Measurements from ENCODE around the gene TSEN54. TPM values are rescaled to one million over a fixed set of nuclear protein-coding genes. Genes with fewer than 3 reads are reported as not detected.
A peak's percentile ranks its signal among the peaks of the same experiment; 100 is the strongest.

TSEN54 gene
- total and polyA plus RNA-seq, 2 donors from 2014 or later: 25.8 to 33.8 TPM

DNA sequence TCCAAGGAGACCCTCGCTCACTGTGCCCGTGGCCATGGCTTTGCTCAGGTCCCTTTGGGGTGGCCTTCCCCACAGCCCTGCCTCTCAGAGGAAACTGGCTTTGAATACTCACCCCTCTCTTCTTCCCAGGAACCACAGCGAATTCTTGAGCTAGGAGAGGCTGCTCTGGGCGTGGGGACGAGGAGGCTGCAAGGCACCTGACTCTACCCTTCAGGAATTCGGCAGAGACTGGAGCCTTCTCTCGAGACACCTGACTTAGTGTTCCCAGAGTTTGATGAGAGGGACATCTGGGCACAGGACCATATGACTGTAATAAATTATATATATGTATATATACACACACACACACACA, 15.4 kb downstream of the TSEN54 start:
- DNase-seq (no peak), FAIRE-seq (no peak)
- Histone ChIP-seq H3K4me1 (ENCODE audit: control insufficient read depth in 2 of 3, insufficient read depth in 2 of 3, low read depth in 1 of 3, low read length in 3 of 3) (peaks cover 0 to 18% (median 0%) of the 10 kb centered on the region in 3 donors), H3K4me3 (ENCODE audit: low read length in 3 of 3) (no peak overlapping the region), H3K27me3 (ENCODE audit: control insufficient read depth, insufficient read depth, low read length) (no peaks in the 10 kb centered on the region), H3K9me3 (ENCODE audit: control insufficient read depth in 2 of 3, insufficient read depth in 1 of 3, low read length in 3 of 3) (no peaks in the 10 kb centered on the region), H3K36me3 (ENCODE audit: control insufficient read depth in 2 of 3, insufficient read depth in 3 of 3, low read length in 3 of 3) (no peaks in the 10 kb centered on the region), H3K9ac (ENCODE audit: low read length in 3 of 3) (no peak overlapping the region), H3K27ac (ENCODE audit: low read depth in 2 of 2, low read length in 2 of 2) (no peak overlapping the region)
- intact Hi-C loops (cut with DNase I): no loop called here
- TF ChIP-seq, protein P1, sequence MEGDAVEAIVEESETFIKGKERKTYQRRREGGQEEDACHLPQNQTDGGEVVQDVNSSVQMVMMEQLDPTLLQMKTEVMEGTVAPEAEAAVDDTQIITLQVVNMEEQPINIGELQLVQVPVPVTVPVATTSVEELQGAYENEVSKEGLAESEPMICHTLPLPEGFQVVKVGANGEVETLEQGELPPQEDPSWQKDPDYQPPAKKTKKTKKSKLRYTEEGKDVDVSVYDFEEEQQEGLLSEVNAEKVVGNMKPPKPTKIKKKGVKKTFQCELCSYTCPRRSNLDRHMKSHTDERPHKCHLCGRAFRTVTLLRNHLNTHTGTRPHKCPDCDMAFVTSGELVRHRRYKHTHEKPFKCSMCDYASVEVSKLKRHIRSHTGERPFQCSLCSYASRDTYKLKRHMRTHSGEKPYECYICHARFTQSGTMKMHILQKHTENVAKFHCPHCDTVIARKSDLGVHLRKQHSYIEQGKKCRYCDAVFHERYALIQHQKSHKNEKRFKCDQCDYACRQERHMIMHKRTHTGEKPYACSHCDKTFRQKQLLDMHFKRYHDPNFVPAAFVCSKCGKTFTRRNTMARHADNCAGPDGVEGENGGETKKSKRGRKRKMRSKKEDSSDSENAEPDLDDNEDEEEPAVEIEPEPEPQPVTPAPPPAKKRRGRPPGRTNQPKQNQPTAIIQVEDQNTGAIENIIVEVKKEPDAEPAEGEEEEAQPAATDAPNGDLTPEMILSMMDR (IDR thresholded peaks at IDR 0.05; ENCODE audit: borderline replicate concordance, extremely low read depth, insufficient read depth): no peak

DNA sequence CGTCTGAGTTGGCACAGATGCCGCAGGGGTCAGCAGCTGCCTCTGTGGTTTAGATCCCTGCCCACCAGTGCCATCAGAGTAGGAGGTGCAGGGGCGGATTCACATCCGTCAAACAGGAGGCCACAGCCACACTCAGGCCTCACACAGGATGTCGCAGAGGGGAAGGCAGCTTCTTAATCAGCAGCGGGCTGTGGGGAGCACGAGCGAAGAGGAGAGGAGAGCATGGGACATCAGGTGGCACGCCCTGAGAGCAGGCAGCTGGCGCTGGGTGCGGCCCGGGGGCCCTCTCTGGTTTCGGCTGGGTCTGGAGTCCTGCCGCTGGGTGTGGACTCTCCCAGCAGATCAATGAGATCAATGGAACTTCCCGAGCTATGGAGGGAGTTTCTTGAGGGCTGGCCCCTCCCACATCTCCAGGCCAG, 18.8 kb downstream of the TSEN54 start:
- DNase-seq (no peak), FAIRE-seq (no peak)
- intact Hi-C loops (cut with DNase I): no loop called here
- TF ChIP-seq, protein P1 (IDR thresholded peaks at IDR 0.05; ENCODE audit: borderline replicate concordance, extremely low read depth, insufficient read depth): no peak
- H3K9me3 ChIP-seq (ENCODE audit: control insufficient read depth in 2 of 3, insufficient read depth in 1 of 3, low read length in 3 of 3): no peaks in the 10 kb centered on the region
- no peak overlapping the region for H3K9ac ChIP-seq (ENCODE audit: low read length in 3 of 3)
- no peak overlapping the region for H3K27ac ChIP-seq (ENCODE audit: low read depth in 2 of 2, low read length in 2 of 2)
- H3K36me3 ChIP-seq (ENCODE audit: control insufficient read depth in 2 of 3, insufficient read depth in 3 of 3, low read length in 3 of 3): no peaks in the 10 kb centered on the region
- H3K4me1 ChIP-seq (ENCODE audit: control insufficient read depth in 2 of 3, insufficient read depth in 2 of 3, low read depth in 1 of 3, low read length in 3 of 3): peaks cover 0 to 30% (median 14%) of the 10 kb centered on the region in 3 donors
- H3K27me3 ChIP-seq (ENCODE audit: control insufficient read depth, insufficient read depth, low read length): no peaks in the 10 kb centered on the region
- no peak overlapping the region for H3K4me3 ChIP-seq (ENCODE audit: low read length in 3 of 3)

DNA sequence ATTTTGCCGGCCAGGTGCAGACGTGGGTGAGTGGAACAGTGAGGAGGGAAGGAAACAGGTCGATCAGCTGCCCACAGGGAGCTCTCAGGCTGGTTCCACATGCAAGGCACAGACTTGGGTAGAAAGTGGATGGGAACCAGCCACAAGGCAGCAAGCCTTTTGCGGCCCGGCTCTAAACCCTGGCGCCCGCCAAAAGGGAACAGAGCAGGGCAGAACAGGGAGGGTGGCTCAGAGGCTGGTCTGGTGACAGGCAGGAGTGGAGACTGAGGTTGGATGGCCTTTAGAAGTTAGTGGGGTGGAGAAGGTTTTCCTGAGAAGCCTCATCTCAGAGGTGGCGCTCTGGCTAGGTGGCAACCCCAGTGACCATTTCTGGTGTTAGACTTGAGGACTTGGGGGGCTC, 19.5 kb downstream of the TSEN54 start:
- Histone ChIP-seq H3K9ac (ENCODE audit: low read length in 3 of 3) (peak overlapping the region in 1 of 3 donors; percentile 12), H3K4me3 (ENCODE audit: low read length in 3 of 3) (no peak overlapping the region), H3K4me1 (ENCODE audit: control insufficient read depth in 2 of 3, insufficient read depth in 2 of 3, low read depth in 1 of 3, low read length in 3 of 3) (peaks cover 0 to 36% (median 22%) of the 10 kb centered on the region in 3 donors), H3K9me3 (ENCODE audit: control insufficient read depth in 2 of 3, insufficient read depth in 1 of 3, low read length in 3 of 3) (no peaks in the 10 kb centered on the region), H3K27me3 (ENCODE audit: control insufficient read depth, insufficient read depth, low read length) (no peaks in the 10 kb centered on the region), H3K36me3 (ENCODE audit: control insufficient read depth in 2 of 3, insufficient read depth in 3 of 3, low read length in 3 of 3) (peaks cover 0 to 4% (median 0%) of the 10 kb centered on the region in 3 donors), H3K27ac (ENCODE audit: low read depth in 2 of 2, low read length in 2 of 2) (peak overlapping the region in 1 of 2 donors; percentile 22)
- DNase-seq: no peak
- FAIRE-seq: no peak
- intact Hi-C loops (cut with DNase I): no loop called here
- TF ChIP-seq, protein P1 (IDR thresholded peaks at IDR 0.05; ENCODE audit: borderline replicate concordance, extremely low read depth, insufficient read depth): no peak

DNA sequence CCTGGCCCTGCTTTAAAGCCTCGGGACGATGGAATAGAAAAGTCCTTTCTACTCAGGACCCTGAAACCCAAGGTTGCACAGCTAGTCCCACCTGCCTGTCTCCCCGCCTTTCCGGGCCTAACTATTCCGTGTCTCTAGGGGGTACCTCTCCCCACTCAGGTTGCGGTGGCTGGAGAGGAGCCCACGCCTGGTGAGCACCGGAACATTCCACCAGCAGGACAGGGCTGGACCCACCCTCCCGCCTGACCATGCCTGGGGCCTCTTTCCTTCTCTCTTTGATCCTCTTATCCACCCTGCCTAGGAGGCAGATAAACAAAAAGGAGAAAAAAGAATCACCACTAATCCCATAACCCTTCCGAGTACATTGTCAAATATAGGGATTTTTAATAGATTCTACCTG, 20.0 kb downstream of the TSEN54 start:
- peak overlapping the region in 1 of 2 donors; percentile 22 for H3K27ac ChIP-seq (ENCODE audit: low read depth in 2 of 2, low read length in 2 of 2)
- peaks cover 0 to 38% (median 27%) of the 10 kb centered on the region in 3 donors for H3K4me1 ChIP-seq (ENCODE audit: control insufficient read depth in 2 of 3, insufficient read depth in 2 of 3, low read depth in 1 of 3, low read length in 3 of 3)
- H3K36me3 ChIP-seq (ENCODE audit: control insufficient read depth in 2 of 3, insufficient read depth in 3 of 3, low read length in 3 of 3): peaks cover 0 to 4% (median 0%) of the 10 kb centered on the region in 3 donors
- no peaks in the 10 kb centered on the region for H3K27me3 ChIP-seq (ENCODE audit: control insufficient read depth, insufficient read depth, low read length)
- H3K9ac ChIP-seq (ENCODE audit: low read length in 3 of 3): peak overlapping the region in 1 of 3 donors; percentile 12
- no peak overlapping the region for H3K4me3 ChIP-seq (ENCODE audit: low read length in 3 of 3)
- FAIRE-seq (no peak), DNase-seq (no peak)
- TF ChIP-seq, protein P1 (IDR thresholded peaks at IDR 0.05; ENCODE audit: borderline replicate concordance, extremely low read depth, insufficient read depth): no peak
- no peaks in the 10 kb centered on the region for H3K9me3 ChIP-seq (ENCODE audit: control insufficient read depth in 2 of 3, insufficient read depth in 1 of 3, low read length in 3 of 3)
- intact Hi-C loops (cut with DNase I): no loop called here
